Tongue (tissue), 2 donors: ENCODE results near the gene STRBP. TPM values are rescaled to one million over a fixed set of nuclear protein-coding genes. Genes with fewer than 3 reads are reported as not detected.

Experiments used
- DNase-seq: peaks from one replicate; pipeline ENCODE4 v3.0.0-alpha.2; 2015
- total RNA-seq: library from RNA; depleted of rRNA; stranded (reverse); fragments of >200 nt; gene quantifications from one replicate; pipeline ENCODE4 v1.2.3, GENCODE V29; 2014

The STRBP gene
- total RNA-seq, 1 donor from 2014 or later = 26.3 TPM

DNA sequence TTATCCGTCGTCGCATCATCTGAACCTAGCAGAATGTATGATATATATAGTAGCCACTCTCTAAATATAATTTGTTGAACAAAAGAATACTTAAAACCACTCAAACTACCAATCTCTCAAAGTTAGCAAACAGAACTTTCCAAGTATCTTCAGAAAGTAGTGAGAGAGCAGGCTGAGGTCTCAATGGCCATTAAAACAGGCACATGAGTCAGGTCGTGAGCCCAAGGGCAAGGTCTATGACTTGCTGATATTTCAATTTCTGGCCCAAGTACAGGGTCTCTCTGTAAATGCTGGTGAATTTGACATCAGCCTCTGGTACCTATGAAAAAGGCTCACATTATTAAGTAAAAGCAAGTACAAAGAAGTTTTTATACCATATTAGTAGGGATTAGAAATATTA, 139.8 kb downstream of the STRBP start:
- no peak for DNase-seq

DNA sequence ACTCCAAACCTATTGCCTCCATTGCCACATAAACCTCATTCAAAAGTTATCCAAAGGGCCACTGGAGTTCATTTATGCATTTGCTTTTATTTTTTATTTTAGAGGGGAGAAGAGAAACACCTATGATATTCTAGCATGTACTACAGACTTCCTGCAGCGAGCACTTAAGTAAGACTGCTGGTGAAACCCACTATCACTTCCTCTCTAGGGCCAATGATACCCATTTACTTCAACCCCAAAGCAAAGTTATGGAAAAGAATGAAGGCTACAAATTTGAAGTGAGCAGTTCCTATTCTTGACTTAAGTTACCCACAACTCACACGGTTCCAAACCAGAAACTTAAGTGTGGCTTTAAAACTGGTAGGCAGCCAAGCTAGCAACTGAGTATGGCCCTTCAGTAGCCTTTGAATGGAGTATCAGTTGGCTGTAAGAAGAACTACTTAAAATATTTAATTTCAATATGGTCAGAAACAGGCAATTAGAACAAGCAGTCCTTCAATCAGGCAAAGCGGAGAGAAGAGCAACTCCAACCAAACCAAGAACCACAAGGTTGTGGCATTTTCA, 140.8 kb downstream of the STRBP start:
- no peak for DNase-seq

GRCh38 chr9:123121457-123121856, 146.9 kb downstream of the STRBP start:
- DNase-seq = no peak

GRCh38 chr9:123120953-123121352, 147.4 kb downstream of the STRBP start:
- no peak for DNase-seq

- no peak for DNase-seq
These were observed 148.3 kb downstream of the STRBP start for GRCh38 chr9:123120131-123120530.

GRCh38 chr9:123119566-123119965, 148.8 kb downstream of the STRBP start:
- DNase-seq = no peak

GRCh38 chr9:123116036-123116435, 152.3 kb downstream of the STRBP start:
- peak; percentile 69 for DNase-seq

GRCh38 chr9:123115146-123115913, 153.1 kb downstream of the STRBP start:
- no peak for DNase-seq

- DNase-seq = no peak
These were observed 155.2 kb downstream of the STRBP start for GRCh38 chr9:123113185-123113584.

DNA sequence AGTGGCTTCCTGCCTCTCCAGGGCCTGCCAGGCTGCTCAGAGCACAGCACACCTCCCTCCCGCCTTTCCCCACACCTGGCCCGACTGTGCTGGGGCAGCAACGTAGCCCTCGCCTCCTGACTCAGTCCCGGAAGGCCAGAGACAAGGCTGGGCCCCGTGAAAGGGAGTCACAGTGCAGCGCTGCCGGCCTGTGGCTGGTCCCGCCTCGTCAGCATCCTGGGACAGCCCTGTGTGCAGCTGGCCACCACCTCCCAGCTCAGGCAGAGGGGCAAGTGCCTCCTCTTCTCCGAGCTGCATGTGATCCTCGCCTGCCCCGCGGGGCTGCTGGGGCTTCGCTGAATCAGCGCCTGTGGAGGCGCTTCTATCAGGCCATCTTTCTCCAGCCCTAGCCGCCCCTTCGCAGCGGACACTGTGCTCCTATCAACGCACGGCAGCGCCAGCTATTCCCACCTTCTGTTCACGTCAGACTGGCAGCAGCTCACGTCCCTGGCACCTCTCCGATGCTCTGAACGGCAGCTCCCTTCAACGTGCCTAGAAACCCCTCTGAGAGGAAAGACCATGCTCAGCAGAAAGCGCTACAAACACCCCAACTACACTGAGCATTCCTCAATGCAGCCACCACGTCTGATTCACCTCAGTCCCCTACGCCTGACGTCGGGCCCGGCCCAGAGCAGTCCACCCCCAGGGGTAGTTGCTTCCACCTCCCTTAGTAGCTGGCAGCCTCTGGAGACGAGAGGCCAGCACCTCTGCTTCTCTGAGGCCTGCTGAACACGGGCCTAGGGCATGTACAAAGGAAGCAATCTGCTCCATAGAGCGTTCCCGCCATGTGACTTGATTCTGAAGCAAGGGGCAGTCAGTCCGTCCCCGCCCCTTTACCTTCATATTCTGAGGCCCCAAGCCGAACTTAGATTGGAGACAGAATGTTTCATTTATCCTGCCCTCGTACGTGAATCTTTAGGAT, 156.1 kb downstream of the STRBP start:
- DNase-seq = no peak

DNA sequence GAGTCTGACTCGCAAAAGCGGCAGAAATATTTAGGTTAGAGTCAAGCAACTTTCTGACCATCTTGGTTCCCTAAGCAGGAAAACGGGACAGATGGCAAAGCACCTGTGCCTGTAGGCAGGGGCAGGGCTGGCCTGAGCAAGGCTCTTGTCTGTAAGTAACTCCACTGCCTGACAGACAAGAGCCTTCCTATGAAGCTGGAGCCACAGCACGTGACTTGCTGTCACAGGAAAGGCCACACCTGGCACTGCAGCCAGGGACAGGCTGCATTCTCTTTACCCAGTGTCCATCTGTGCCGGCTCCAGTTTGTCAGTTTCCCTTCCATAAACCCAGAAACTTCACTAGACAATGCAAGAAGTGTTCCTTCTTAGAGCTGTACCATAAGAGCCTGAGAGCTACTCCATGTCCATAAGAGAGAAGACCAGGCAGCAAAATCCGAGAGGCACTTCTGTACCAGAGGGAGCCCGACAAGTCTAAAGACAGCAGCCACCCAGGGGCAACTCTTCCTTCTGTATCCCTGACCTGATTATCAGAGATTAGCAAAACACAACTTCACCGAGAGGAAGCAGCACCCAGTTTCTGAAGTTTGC, 156.9 kb downstream of the STRBP start:
- no peak for DNase-seq

GRCh38 chr9:123109540-123110279, 158.7 kb downstream of the STRBP start:
- DNase-seq = no peak

GRCh38 chr9:123108976-123109375, 159.4 kb downstream of the STRBP start:
- DNase-seq = no peak

DNA sequence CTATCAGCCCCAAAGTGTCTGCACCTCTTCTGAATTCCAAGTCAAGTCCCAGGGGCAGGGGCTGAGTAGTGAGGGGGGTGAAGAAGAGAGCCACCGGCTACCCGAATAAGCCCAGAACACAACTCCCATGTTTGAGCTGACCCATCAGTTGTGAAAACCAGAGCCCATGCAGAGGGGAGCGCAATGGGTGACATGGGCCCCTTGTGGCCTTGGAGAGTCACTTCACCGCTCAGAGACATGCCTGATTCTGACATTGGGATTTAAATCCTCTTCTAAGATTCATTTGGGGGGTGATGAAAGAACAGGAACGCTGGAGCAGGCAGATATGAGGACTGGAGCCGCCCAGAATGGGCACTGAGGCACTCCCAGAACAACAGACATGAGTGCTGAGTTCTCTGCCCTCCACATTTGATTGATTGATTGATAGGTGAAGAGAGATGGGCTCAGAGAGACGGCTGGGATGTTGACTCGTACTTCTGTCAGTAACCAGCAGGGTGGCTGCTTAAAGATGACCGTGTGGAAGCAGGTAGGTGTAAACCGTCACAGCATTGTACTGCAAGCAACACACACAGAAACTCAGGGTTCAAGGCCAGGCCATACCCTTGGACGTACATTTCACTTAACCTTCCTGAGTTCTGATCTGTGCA, 160.6 kb downstream of the STRBP start:
- no peak for DNase-seq

DNA sequence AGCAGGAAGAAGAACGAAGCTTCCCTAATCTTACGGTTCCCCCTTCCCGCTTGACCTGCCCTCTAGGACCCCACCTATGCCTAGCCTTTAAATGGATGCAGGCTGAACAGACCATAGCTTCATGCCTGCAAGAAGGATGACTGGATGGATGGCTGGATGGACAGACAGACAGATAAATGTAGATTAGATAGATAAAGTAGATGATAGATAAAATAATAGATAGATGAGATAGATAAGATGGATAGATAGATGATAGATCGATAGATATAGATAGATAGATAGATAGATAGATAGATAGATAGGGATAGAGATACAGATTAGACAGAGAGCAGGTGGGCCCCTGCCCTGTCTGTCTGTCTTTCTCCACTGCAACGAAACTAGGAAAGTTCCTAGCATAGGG, 162.9 kb downstream of the STRBP start:
- DNase-seq = no peak

DNA sequence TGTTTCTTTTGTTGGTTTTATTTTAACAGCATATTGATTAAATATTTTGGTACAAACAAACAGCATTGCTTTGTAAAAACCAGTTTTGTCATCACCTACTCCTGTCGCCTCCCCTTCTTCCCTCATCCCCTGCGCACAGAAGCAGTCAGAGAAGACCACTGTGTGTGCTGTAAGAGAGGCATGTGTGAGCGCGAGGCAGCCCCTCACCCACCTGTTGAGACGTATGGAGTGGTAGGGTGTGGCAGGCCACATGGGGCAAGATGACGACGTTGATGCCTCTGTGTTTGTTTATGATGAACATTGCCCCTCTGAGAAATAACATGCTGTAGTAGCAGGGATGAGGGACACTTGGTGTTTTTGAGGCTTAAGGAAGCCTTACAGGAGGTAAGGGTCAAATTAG, 163.6 kb downstream of the STRBP start:
- no peak for DNase-seq

DNA sequence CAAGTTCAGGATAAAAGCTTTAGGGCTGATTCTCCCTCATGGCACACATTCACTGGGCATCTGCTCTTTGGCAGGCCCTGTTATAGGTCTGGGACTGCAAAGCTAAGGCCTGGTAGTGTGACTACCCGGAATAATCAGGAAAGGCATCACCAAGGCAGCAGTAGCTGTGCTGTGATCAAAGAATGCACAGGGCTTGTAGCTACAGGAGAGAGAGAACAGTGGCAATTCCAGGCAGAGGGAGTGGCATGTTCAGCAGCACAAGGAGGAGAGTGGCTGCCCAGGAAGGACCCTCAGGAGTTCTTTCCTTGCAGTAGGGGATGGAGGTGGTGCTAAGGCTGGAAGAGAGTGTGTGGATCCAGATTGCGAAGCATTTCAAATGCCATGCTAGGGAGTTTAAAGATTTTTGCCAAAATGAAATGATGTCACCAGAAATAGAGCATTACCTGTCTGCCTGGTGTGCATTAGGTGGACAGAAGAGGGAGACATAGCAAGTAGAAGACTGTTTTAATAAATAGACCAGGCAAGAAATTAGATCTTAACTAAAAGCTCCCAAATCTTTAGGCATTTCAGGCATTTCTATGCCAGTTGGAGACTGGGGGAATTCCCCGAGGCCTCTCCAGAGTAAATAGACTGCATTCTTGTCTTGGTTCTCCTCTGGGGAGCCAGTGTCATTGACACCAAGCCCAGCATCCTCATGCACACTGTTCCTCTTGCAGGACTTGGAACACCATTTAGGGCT, 165.8 kb downstream of the STRBP start:
- DNase-seq = no peak

- no peak for DNase-seq
These were observed 168.8 kb downstream of the STRBP start for GRCh38 chr9:123099548-123099947.

GRCh38 chr9:123099042-123099441, 169.3 kb downstream of the STRBP start:
- DNase-seq = no peak

DNA sequence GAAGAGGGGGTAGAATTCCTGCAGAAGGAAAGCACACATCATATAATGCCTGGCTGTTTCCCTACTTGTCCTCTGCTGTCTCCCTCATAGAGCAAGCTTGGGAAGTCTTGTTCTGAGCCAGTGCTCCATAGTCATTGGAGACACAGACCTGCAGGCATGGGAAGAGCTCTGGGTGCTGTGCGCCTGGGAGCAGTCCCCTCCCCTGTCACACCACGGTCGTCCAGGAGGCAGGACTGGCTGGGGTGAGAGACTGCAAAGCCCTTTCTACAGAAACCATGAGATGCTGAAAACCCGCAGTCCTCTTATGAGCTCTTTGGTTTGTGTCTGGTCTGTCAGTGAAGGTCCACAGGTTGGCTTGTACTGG, 170.3 kb downstream of the STRBP start:
- no peak for DNase-seq
